G401 (cell line): ENCODE data around the gene APAF1. TPM values are rescaled to one million over a fixed set of nuclear protein-coding genes. Genes with fewer than 3 reads are reported as not detected.
"Not testable (repeated sequence)": the region's sequence is repeated elsewhere in the genome, so short reads cannot be mapped to it uniquely, and the experiment has no call there.

Experiments
- DNase-seq: peaks from one replicate; pipeline ENCODE4 v3.0.0-alpha.2; 2015; ENCODE audit warnings: low spot score
- in situ Hi-C: cut with HindIII; loops from 2 replicates; pipeline ENCODE4 v1.10.0; 2016; ENCODE audit warnings: low sequenced_read_pairs, mixed read lengths
- total RNA-seq: library from RNA; depleted of rRNA; stranded (reverse); fragments of >200 nt; shearing (Covaris generic); gene quantifications from 2 replicates; pipeline ENCODE4 v1.2.3, GENCODE V29; 2014; rRNA removed

Gene APAF1
- total RNA-seq, result 16.9 and 32.1 TPM in 2 replicates

GRCh38 chr12:98644712-98645571 is at the start of gene APAF1, which contains the start of gene IKBIP:
TSS of gene APAF1 (plus strand) at chr12:98645290. CDS start at chr12:98648360, 3,070 bp downstream.
TSS of gene IKBIP (minus strand) at chr12:98644788. CDS start at chr12:98644701, 87 bp downstream.
- in situ Hi-C loops, result no loop called here
- peak; percentile 93 for DNase-seq

- DNase-seq, in situ Hi-C loops: not testable (repeated sequence)
Observed at GRCh38 chr12:98597313-98597712, 47.8 kb upstream of the APAF1 start.

- in situ Hi-C loops, result no loop called here
- no peak for DNase-seq
Observed at GRCh38 chr12:98601924-98602323, 43.2 kb upstream of the APAF1 start.

DNA sequence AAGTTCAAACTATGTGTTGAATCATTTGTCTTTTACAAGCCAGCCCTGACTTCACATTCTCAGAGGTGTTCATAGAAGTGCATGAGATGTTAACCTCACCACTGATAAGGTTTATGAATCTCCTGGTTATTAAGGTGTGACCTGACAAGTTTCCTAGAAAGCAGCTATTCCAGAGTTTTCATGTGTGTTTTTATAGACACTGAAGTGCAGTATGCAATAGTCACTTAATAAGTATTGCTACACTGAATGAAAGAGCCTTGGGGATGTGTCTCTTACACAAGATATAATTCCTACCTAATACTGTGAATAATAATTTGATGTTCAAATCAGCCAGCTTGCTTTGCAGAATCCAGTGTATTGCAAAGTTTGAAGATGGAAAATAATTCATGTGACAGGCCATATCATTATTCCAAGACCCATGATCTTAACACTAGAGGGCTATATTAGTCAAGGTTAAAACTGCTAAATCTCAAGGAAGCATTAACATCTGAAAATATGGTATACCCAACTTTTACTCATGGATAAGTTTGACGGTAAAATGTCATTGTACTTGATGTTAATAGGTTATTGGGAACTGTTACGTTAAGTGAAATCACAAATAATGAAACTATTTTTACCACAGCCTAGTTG is 38.6 kb upstream of the APAF1 start:
- in situ Hi-C loops, result no loop called here
- DNase-seq, result no peak

DNA sequence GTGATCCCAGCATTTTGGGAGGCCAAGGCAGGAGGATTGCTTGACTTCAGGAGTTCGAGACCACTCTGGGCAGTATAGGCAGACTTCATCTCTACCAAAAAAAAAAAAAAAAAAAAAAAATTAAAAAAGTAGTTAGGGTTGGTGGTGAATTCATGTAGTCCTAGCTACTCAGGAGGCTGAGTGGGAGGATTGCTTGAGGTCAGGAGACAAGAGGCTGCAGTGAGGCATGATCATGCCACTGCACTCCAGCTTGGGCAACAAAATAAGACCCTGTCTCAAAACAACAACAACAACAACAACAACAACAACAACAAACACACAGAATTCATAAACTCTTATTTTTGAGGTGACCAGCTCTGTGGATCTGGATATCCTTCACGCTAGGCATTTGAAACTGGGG is 34.5 kb upstream of the APAF1 start:
- in situ Hi-C loops, result no loop called here
- DNase-seq, result no peak

DNA sequence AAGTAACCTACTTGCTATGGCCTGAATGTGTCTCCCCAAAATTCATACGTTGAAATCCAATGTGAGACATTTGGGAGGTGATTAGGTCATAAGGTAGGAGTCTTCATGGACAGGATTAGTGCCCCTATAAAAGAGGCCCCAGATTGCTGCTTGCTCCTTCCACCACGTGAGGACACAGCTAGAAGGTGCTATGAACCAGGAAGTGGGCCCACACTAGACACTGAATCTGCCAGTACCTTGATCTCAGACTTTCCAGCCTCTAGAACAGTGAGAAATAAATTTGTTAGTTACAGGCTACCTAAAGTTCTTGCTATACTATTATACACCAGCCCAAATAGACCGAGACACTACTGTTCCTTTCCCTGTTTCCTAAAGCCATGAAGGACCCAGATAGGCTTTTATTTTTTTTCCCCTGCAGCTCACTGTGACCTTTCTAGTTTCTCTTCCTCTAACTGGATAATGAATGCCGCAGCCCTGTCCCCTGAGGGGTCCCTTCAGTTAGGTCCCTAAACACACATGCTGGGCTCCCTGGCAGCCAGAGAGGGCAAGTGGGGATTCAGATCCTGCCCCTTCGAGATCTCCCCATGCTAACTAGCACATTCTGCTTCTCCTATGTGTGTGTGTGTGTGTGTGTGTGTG is 32.3 kb upstream of the APAF1 start:
- DNase-seq, result no peak
- in situ Hi-C loops, result no loop called here

DNA sequence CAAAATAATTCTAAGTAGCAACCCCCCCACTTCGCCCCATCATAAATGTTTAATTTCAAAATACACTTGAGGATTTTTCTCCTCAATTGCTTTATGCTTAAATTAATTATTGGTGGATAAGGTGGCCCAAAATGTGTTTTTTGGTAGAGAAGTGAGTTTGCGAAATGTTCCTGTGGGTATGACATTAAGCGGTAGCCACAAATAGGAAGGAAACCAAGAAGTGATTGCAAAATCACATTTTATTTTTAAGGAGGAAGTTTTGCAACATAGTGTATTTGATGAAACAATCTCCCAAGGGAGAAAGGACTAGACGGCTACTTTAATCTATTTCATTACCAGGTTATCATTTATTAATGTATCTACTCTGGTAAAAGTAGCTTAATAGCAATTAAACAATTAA is 26.1 kb upstream of the APAF1 start:
- in situ Hi-C loops, result no loop called here
- no peak for DNase-seq

DNA sequence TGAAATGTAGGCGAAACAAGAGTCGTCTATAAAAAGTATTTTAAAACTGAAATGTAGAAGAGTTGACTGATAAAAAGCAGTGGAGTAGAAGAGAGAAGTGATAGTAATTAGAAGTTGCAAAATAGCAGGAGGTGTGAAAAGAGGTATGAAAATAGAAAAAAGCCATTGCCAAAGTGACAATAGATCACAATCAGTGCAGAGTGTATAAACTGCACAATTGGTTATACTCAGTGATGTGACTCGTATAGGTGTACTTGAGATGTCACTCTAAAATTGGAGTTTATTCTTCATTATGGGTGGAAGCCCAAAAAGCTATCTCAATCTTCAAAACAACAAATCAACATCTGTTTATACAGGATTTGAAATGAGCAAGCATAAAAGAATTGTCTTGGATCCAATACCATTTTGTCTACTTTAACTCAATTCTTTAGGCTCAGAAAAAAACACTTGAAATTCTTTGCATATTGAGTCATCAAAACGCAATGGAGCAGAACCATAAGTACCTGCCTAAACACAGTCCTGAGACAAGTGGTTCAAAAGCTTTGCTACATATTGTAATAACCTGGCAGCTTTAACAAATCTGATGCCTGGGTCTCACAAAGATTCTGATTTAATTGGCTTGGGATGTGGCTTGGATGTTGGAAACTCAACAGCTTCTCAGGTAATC is 9.3 kb upstream of the APAF1 start:
- no peak for DNase-seq
- in situ Hi-C loops, result no loop called here

DNA sequence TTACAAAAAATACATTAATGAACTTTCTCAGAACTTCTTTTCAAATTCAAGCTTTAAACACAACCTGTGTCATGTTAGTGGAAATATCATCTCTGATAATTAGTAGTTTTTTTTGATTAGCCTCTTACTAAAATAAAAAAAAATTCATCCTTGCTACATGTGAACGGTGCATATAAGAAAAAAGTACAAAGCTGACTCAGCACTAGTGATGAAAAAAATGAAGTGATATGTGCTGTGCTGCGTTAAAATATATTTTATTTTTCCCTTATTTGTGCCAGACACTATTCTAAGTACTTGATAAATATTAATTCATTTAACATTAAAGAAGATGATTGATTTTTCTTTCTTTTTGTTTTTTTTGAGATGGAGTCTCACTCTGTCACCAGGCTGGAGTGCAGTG is 8.0 kb upstream of the APAF1 start:
- in situ Hi-C loops, result no loop called here

DNA sequence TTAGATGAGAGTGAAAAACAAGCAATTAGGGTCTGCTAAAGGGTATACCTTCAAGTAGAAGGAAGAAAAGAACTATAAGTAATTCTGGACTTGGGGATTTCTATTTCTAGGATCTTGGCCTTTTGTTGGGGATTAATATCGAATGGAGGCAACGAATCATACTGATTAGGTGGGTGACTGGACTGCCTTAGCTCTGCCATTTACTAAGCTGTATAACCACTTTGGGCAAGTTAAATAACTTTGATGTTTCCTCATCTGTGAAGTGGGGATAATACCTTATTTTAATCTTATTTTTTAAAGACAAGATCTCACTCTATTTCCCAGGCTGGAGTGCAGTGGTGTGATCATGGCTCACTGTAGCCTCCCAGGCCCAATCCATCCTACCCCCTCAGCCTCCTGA is 7.1 kb upstream of the APAF1 start:
- DNase-seq, result no peak
- in situ Hi-C loops, result no loop called here

More for the DNA sequence above, 8.0 kb upstream of the APAF1 start:
- no peak for DNase-seq

DNA sequence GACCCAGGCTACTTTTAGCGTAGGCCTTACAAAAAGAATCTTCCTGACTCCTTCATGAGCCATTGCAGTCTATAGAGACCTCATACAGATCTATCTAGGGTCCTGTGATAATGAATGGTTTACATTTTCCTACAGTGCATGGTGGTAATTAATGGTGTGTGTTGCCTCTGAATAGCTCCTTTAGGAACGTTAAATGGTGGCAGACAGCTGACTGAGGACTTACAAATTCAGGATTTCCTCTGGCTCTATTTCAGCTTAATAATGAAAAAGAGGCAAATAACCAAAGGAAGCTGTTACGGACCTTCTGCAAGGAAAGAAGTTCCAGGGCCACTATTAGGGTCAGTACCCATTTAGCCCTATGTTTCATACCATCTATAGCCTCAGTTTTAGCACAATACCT is 5.6 kb upstream of the APAF1 start:
- in situ Hi-C loops, result no loop called here
- DNase-seq, result no peak

GRCh38 chr12:98642801-98643200 is 2.3 kb upstream of the APAF1 start:
- in situ Hi-C loops, DNase-seq: not testable (repeated sequence)

DNA sequence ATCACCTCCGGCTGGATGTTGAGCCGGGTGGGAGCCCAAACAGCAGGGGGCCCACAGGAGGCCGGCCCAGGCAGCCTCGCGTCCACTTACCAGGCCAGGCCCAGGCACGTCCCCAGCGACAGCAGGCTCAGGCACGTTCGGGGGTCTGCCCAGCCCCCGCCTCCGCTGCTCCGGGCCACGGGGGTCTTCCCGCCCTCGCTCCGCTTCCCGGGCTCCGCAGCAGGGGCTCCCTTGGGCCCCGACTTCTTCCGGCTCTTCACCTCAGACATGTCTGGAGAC is 718 bp upstream of the APAF1 start:
- in situ Hi-C loops, result no loop called here
- no peak for DNase-seq

- in situ Hi-C loops, result no loop called here
- DNase-seq, result peak; percentile 53
Observed at GRCh38 chr12:98645572-98646067, 530 bp downstream of the APAF1 start.

GRCh38 chr12:98646294-98647090 is 1.4 kb downstream of the APAF1 start:
- peak; percentile 16 for DNase-seq

DNA sequence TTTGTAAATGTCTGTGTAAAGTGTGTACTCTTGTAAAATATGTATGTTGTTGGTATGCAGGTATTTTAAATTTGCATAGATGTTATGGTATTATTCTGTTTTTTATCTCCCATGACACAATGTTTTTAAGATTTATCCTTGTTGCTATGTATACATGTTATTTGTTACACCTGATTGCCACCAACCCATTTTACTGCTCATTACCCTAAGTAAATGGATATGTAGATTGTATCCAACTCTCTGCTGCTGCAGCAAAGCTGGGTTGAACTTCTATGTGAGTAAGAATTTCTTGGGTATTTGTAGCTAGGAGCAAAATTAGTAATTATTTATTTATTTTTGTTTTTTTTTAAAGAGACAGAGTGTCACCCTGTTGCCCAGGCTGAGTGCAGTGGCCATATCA is 6.2 kb downstream of the APAF1 start:
- no peak for DNase-seq
- in situ Hi-C loops, result no loop called here

More at GRCh38 chr12:98646294-98647090, 1.4 kb downstream of the APAF1 start:
- in situ Hi-C loops, result no loop called here

DNA sequence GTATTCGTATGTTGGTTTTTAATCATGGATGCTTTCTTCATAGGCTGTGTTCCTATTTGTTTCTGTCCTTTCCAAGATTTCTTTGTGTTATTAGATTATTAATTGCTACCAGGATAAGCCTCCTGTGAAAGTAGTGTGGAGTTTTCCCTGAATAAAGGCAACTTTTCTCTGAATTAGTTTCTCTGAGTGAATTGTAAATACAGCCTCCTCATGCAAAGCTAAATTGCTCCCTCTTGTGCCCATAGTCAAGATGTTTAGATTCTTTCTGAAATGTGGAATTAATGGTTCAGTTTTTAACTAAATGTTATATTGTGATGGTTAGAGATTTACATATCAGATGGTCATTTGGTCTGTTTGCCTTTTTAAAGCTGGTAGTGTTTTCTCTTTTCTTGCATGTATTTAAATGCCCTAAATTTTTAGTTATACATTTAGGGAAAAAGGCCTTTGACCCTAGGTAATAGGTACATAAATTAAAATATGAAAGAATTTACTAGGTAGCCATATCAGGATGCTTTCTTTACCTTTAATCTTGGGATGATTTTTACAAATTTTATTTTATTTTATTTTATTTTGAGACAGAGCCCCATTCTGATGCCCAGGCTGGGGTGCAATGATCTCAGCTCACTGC is 8.9 kb downstream of the APAF1 start:
- DNase-seq, result peak; percentile 53

More for the DNA sequence above, 8.9 kb downstream of the APAF1 start:
- in situ Hi-C loops, result no loop called here
